ENCODE data around the gene ZNF768.

ZNF768 gene

DNA sequence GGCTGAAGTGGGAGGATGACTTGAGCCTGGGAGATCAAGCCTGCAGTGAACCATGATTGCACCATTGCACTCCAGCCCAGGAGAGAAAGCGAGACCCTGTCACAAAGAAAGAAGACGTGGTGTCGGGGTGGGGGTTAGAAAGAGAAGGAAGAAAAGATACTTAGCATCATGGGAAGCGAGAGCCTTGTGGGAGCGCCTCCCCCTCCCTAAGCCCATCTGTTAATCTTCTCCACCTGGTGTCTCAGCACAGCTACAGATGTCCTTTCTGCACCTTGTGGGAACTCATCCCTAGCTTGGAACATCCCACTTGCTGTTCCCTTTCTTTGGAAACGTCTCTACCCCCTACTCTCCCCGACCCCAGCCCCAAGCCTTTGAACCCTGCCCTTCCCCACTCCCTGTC, 39.2 kb upstream of the ZNF768 start:
- Histone ChIP-seq H3K9me3 (ENCODE audit: control insufficient read depth, insufficient read depth, low read length) (no peaks in the 10 kb centered on the region), H3K4me1 (ENCODE audit: control insufficient read depth, low read length) (peaks cover 43% of the 10 kb centered on the region), H3K4me2 (ENCODE audit: low read length) (no peak overlapping the region), H3F3A (ENCODE audit: control insufficient read depth, insufficient read depth) (peaks cover 6% of the 10 kb centered on the region), H3K27me3 (ENCODE audit: control insufficient read depth, low read length) (no peaks in the 10 kb centered on the region), H3K4me3 (ENCODE audit: low read length) (no peak overlapping the region), H3K27ac (ENCODE audit: low read depth, low read length) (no peak overlapping the region), H3K9me2 (replicated peaks; ENCODE audit: control insufficient read depth, low read length) (no peaks in the 10 kb centered on the region), H4K20me1 (ENCODE audit: control insufficient read depth, insufficient read depth, low read depth, low read length) (no peaks in the 10 kb centered on the region), H3K79me2 (ENCODE audit: control insufficient read depth, low read length) (peaks cover 2% of the 10 kb centered on the region; the same call in 1 of the 2 replicates), H3K36me3 (ENCODE audit: control insufficient read depth, low read length) (peaks cover 3% of the 10 kb centered on the region; the same call in 1 of the 2 replicates)
- no peak for TF ChIP-seq EZH2phosphoT487 (IDR thresholded peaks at IDR 0.05; ENCODE audit: borderline replicate concordance, low read length)
- TF ChIP-seq, protein P1, sequence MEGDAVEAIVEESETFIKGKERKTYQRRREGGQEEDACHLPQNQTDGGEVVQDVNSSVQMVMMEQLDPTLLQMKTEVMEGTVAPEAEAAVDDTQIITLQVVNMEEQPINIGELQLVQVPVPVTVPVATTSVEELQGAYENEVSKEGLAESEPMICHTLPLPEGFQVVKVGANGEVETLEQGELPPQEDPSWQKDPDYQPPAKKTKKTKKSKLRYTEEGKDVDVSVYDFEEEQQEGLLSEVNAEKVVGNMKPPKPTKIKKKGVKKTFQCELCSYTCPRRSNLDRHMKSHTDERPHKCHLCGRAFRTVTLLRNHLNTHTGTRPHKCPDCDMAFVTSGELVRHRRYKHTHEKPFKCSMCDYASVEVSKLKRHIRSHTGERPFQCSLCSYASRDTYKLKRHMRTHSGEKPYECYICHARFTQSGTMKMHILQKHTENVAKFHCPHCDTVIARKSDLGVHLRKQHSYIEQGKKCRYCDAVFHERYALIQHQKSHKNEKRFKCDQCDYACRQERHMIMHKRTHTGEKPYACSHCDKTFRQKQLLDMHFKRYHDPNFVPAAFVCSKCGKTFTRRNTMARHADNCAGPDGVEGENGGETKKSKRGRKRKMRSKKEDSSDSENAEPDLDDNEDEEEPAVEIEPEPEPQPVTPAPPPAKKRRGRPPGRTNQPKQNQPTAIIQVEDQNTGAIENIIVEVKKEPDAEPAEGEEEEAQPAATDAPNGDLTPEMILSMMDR (IDR thresholded peaks at IDR 0.05; ENCODE audit: low read depth, low read length, poor library complexity, severe bottlenecking): no peak

DNA sequence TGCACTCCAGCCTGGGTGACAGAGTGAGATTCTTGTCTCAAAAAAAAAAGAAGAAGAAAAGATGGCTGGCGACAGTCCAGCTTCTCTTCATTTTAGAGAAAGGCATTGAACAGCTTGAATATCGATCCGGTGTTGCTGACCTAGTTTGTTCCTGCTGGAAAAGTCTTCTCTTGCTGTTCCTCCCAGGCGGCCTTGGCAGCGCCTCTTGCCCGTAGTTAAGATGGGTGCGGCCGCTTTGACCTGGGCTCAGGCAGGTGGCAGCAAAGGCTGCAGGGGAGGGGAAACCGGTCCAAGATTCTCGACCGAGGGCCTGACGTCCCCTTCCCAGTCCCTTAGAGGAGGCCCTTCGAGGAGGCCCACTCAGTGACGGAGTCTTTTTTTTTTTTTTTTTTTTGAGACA, 35.7 kb upstream of the ZNF768 start:
- Histone ChIP-seq H3K79me2 (ENCODE audit: control insufficient read depth, low read length) (peaks cover 11% of the 10 kb centered on the region), H3K4me2 (ENCODE audit: low read length) (peak overlapping the region; percentile 46), H3F3A (ENCODE audit: control insufficient read depth, insufficient read depth) (0 out of 2 replicates have a peak, but pooled peaks cover 6% of the 10 kb centered on the region), H3K27ac (ENCODE audit: low read depth, low read length) (no peak overlapping the region), H3K27me3 (ENCODE audit: control insufficient read depth, low read length) (no peaks in the 10 kb centered on the region), H3K4me3 (ENCODE audit: low read length) (peak overlapping the region; percentile 56; the same call in 1 of the 2 replicates), H3K4me1 (ENCODE audit: control insufficient read depth, low read length) (peaks cover 20% of the 10 kb centered on the region), H3K9me2 (replicated peaks; ENCODE audit: control insufficient read depth, low read length) (no peaks in the 10 kb centered on the region), H3K36me3 (ENCODE audit: control insufficient read depth, low read length) (peaks cover 3% of the 10 kb centered on the region; the same call in 1 of the 2 replicates), H3K9me3 (ENCODE audit: control insufficient read depth, insufficient read depth, low read length) (no peaks in the 10 kb centered on the region), H4K20me1 (ENCODE audit: control insufficient read depth, insufficient read depth, low read depth, low read length) (no peaks in the 10 kb centered on the region)
- TF ChIP-seq, protein P1 (IDR thresholded peaks at IDR 0.05; ENCODE audit: low read depth, low read length, poor library complexity, severe bottlenecking): no peak
- TF ChIP-seq EZH2phosphoT487 (IDR thresholded peaks at IDR 0.05; ENCODE audit: borderline replicate concordance, low read length): no peak

DNA sequence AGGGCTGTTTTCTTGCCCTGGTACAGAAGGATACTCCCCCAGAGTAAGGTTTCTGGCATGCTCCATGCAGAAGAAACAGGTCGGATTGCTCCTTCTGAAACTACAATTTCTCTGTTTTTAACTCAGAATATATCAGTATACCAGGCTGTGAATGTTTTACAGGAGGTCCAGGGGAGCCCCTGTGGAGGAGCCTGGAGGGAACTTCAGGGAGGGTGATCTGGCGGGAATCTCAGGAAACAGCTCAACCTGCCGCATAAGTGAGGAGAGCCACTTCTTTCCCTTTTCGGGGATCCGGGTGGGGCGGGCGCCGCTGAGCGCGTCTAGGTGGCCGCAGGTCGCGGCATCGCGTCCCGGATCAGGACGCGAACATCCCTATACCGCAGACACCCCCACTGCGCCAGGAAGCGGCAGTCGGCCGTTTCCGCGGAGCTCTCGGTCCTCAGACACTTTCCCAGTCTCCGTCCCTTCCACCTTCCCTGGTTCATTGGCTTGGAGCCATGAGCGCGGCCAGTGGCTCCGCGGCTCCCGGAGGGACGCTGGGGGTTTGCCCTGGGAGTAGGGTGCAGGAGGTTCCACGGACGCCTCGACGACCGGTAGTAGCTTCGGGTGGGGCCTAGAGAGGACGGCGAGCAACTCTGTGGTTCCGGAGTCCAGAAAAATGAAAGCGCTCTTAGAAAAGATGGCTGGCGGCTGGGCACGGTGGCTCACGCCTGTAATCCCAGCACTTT, 34.9 kb upstream of the ZNF768 start:
- no peak overlapping the region for H3K27ac ChIP-seq (ENCODE audit: low read depth, low read length)
- H3K4me2 ChIP-seq (ENCODE audit: low read length): peak overlapping the region; percentile 46
- H3K4me1 ChIP-seq (ENCODE audit: control insufficient read depth, low read length): peaks cover 25% of the 10 kb centered on the region
- H3K27me3 ChIP-seq (ENCODE audit: control insufficient read depth, low read length): no peaks in the 10 kb centered on the region
- no peaks in the 10 kb centered on the region for H3K9me2 ChIP-seq (replicated peaks; ENCODE audit: control insufficient read depth, low read length)
- H4K20me1 ChIP-seq (ENCODE audit: control insufficient read depth, insufficient read depth, low read depth, low read length): no peaks in the 10 kb centered on the region
- TF ChIP-seq EZH2phosphoT487 (IDR thresholded peaks at IDR 0.05; ENCODE audit: borderline replicate concordance, low read length): no peak
- TF ChIP-seq, protein P1 (IDR thresholded peaks at IDR 0.05; ENCODE audit: low read depth, low read length, poor library complexity, severe bottlenecking): no peak
- 0 out of 2 replicates have a peak, but pooled peaks cover 6% of the 10 kb centered on the region for H3F3A ChIP-seq (ENCODE audit: control insufficient read depth, insufficient read depth)
- no peaks in the 10 kb centered on the region for H3K9me3 ChIP-seq (ENCODE audit: control insufficient read depth, insufficient read depth, low read length)
- peaks cover 19% of the 10 kb centered on the region for H3K79me2 ChIP-seq (ENCODE audit: control insufficient read depth, low read length)
- peaks cover 4% of the 10 kb centered on the region for H3K36me3 ChIP-seq (ENCODE audit: control insufficient read depth, low read length)
- peak overlapping the region; percentile 56 for H3K4me3 ChIP-seq (ENCODE audit: low read length)
